GM23338 (cell line): ENCODE data around the gene AP4M1. TPM values are rescaled to one million over a fixed set of nuclear protein-coding genes. Genes with fewer than 3 reads are reported as not detected.

Source experiments
- ATAC-seq: fragments of 200-7000 bp; cut with Tn5 transposase; 3 replicates; pipeline ENCODE4 v1.9.1; 2020
- DNase-seq: peaks from one replicate; pipeline ENCODE4 v3.0.0-alpha.2; 2015; ENCODE audit warnings: low spot score
- H2AFZ ChIP-seq: fragments of 200-600 bp; sonication (generic); 2 replicates; pipeline ENCODE4 v1.8.0; 2016; ENCODE audit warnings: antibody characterized with exemption, mild to moderate bottlenecking, moderate library complexity
- H3F3A ChIP-seq: fragments of 200-600 bp; sonication (generic); replicated peaks from 2 replicates; pipeline ENCODE4 v1.8.0; 2017; ENCODE audit warnings: antibody characterized with exemption, mixed run types, low read depth
- H3K27ac ChIP-seq: fragments of 200-600 bp; sonication (generic); 2 replicates; pipeline ENCODE4 v1.6.1; 2016; ENCODE audit warnings: low read depth
- H3K27me3 ChIP-seq: fragments of 200-600 bp; sonication (generic); 2 replicates; pipeline ENCODE4 v1.8.0; 2016; ENCODE audit warnings: mild to moderate bottlenecking, mixed run types, moderate library complexity; ENCODE audit not compliant: insufficient read depth
- H3K36me3 ChIP-seq: fragments of 200-600 bp; sonication (generic); 2 replicates; pipeline ENCODE4 v1.8.0; 2016; ENCODE audit warnings: mild to moderate bottlenecking; ENCODE audit not compliant: insufficient read depth
- H3K4me1 ChIP-seq: fragments of 200-600 bp; sonication (generic); 2 replicates; pipeline ENCODE4 v1.8.0; 2016; ENCODE audit warnings: mild to moderate bottlenecking, moderate library complexity; ENCODE audit not compliant: insufficient read depth
- H3K4me2 ChIP-seq: fragments of 200-600 bp; sonication (generic); 2 replicates; pipeline ENCODE4 v1.7.1; 2017; ENCODE audit warnings: mixed run types
- H3K4me3 ChIP-seq: fragments of 200-600 bp; sonication (generic); 2 replicates; pipeline ENCODE4 v1.6.1; 2016; ENCODE audit warnings: mixed run types
- H3K79me2 ChIP-seq: fragments of 200-600 bp; sonication (generic); replicated peaks from 2 replicates; pipeline ENCODE4 v1.8.0; 2017; ENCODE audit warnings: mild to moderate bottlenecking; ENCODE audit not compliant: insufficient read depth
- H3K9me2 ChIP-seq: fragments of 200-600 bp; sonication (generic); 2 replicates; pipeline ENCODE4 v1.8.0; 2017; ENCODE audit not compliant: insufficient read depth
- H4K20me1 ChIP-seq: fragments of 200-600 bp; sonication (generic); replicated peaks from 2 replicates; pipeline ENCODE4 v1.8.0; 2017; ENCODE audit warnings: mild to moderate bottlenecking; ENCODE audit not compliant: insufficient read depth
- H3K27ac Mint-ChIP-seq: 2 replicates; pipeline ENCODE4 v1.8.0; 2020; ENCODE audit warnings: inconsistent platforms, mild to moderate bottlenecking, moderate library complexity, mixed read lengths
- H3K27me3 Mint-ChIP-seq: 3 replicates; pipeline ENCODE4 v1.8.0; 2022; ENCODE audit warnings: low read depth, mild to moderate bottlenecking, moderate library complexity, mixed read lengths, inconsistent platforms; ENCODE audit not compliant: insufficient read depth, poor library complexity
- H3K36me3 Mint-ChIP-seq: 3 replicates; pipeline ENCODE4 v1.8.0; 2021; ENCODE audit warnings: low read depth, mild to moderate bottlenecking, inconsistent platforms, moderate library complexity, mixed read lengths
- H3K4me1 Mint-ChIP-seq: 3 replicates; pipeline ENCODE4 v1.8.0; 2020; ENCODE audit warnings: mild to moderate bottlenecking, inconsistent platforms, mixed read lengths
- H3K4me3 Mint-ChIP-seq: 3 replicates; pipeline ENCODE4 v1.8.0; 2021; ENCODE audit warnings: moderate library complexity, mild to moderate bottlenecking, inconsistent platforms, mixed read lengths
- H3K9me3 Mint-ChIP-seq: 3 replicates; pipeline ENCODE4 v1.8.0; 2020; ENCODE audit warnings: moderate library complexity, mild to moderate bottlenecking, inconsistent platforms, mixed read lengths
- CREB1 ChIP-seq: fragments of 250-450 bp; sonication (Bioruptor Pico); IDR thresholded peaks from 2 replicates; pipeline ENCODE4 v1.5.0; 2020; ENCODE audit warnings: low read depth, mild to moderate bottlenecking, moderate library complexity
- EZH2phosphoT487 ChIP-seq: fragments of 200-600 bp; sonication (generic); IDR thresholded peaks from one replicate; pipeline ENCODE4 v1.8.1; 2018; ENCODE audit warnings: antibody characterized with exemption; ENCODE audit not compliant: unreplicated experiment
- JUNB ChIP-seq: IDR thresholded peaks from one replicate; pipeline ENCODE4 v1.6.1; 2016; ENCODE audit warnings: antibody characterized with exemption; ENCODE audit not compliant: unreplicated experiment
- STAT1 ChIP-seq: IDR thresholded peaks from one replicate; pipeline ENCODE4 v1.6.1; 2016; ENCODE audit warnings: antibody characterized with exemption; ENCODE audit not compliant: unreplicated experiment
- ZNF114 ChIP-seq: fragments of 250-450 bp; sonication (Bioruptor Pico); IDR thresholded peaks from 2 replicates; pipeline ENCODE4 v1.5.0; 2020; ENCODE audit warnings: mild to moderate bottlenecking, moderate library complexity
- ZNF331 ChIP-seq: fragments of 250-450 bp; sonication (Bioruptor Pico); IDR thresholded peaks from 2 replicates; pipeline ENCODE4 v1.5.0; 2020; ENCODE audit warnings: low read depth, mild to moderate bottlenecking, moderate library complexity
- polyA plus RNA-seq: library from polyadenylated mRNA; unstranded; fragments of >200 nt; fragmentation: Nextera tagmentation; extraction: Ambion mirVana; gene quantifications from 2 replicates; pipeline ENCODE4 v1.2.1, GENCODE V29; 2016
- total RNA-seq: library from RNA; depleted of rRNA; stranded (reverse); fragments of >200 nt; shearing (Covaris generic); gene quantifications from 2 replicates; pipeline ENCODE4 v1.2.3, GENCODE V29; 2014
- TF ChIP-seq, protein P1 (sequence below), 2 experiments: fragments of 200-600 bp in 1 of 2; sonication (generic) in 1 of 2; conservative IDR thresholded peaks; 2 replicates each; pipeline versions ENCODE4 v1.5.1 to v1.6.1; 2016 to 2017; ENCODE audit warnings: antibody characterized with exemption in 2 of 2, low read depth in 2 of 2, mild to moderate bottlenecking in 2 of 2, moderate library complexity in 1 of 2
- TF ChIP-seq, protein P2 (sequence below): fragments of 250-450 bp; sonication (Bioruptor Pico); IDR thresholded peaks from 2 replicates; pipeline ENCODE4 v1.5.0; 2020; ENCODE audit warnings: mild to moderate bottlenecking, moderate library complexity

Gene AP4M1
- total and polyA plus RNA-seq, 2 experiments from 2014 or later: 9.5 to 13.3 TPM

- TF ChIP-seq, protein P1, sequence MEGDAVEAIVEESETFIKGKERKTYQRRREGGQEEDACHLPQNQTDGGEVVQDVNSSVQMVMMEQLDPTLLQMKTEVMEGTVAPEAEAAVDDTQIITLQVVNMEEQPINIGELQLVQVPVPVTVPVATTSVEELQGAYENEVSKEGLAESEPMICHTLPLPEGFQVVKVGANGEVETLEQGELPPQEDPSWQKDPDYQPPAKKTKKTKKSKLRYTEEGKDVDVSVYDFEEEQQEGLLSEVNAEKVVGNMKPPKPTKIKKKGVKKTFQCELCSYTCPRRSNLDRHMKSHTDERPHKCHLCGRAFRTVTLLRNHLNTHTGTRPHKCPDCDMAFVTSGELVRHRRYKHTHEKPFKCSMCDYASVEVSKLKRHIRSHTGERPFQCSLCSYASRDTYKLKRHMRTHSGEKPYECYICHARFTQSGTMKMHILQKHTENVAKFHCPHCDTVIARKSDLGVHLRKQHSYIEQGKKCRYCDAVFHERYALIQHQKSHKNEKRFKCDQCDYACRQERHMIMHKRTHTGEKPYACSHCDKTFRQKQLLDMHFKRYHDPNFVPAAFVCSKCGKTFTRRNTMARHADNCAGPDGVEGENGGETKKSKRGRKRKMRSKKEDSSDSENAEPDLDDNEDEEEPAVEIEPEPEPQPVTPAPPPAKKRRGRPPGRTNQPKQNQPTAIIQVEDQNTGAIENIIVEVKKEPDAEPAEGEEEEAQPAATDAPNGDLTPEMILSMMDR (conservative IDR thresholded peaks at IDR 0.05; ENCODE audit: low read depth in 2 of 2): peak in 1 of 2 experiments; percentile 23; a peak in 2 of 4 replicates
- TF ChIP-seq CREB1 (CRISPR knock-in tag): peak; percentile 76
- TF ChIP-seq ZNF331 (CRISPR knock-in tag): no peak
- TF ChIP-seq ZNF114 (CRISPR knock-in tag): no peak
Observed at GRCh38 chr7:100148559-100149328, 47.3 kb downstream of the AP4M1 start, which contains the start of gene LAMTOR4 (continued).

GRCh38 chr7:100152404-100152803 lies 51.0 kb downstream of the AP4M1 start:
- H3K9me3 Mint-ChIP-seq: no peaks in the 10 kb centered on the region
- Histone ChIP-seq H2AFZ (no peak overlapping the region), H3F3A (peaks cover 34% of the 10 kb centered on the region), H3K79me2 (peaks cover 29% of the 10 kb centered on the region), H4K20me1 (peaks cover 11% of the 10 kb centered on the region), H3K27ac (peak overlapping the region; percentile 48; the same call in 1 of the 2 replicates), H3K27me3 (no peaks in the 10 kb centered on the region), H3K4me2 (no peak overlapping the region), H3K36me3 (no peaks in the 10 kb centered on the region), H3K4me3 (no peak overlapping the region), H3K4me1 (peaks cover 22% of the 10 kb centered on the region), H3K9me2 (no peaks in the 10 kb centered on the region)
- no peak overlapping the region for H3K27ac Mint-ChIP-seq
- TF ChIP-seq, protein P1 (conservative IDR thresholded peaks at IDR 0.05; ENCODE audit: low read depth in 2 of 2): no peak
- TF ChIP-seq ZNF331 (CRISPR knock-in tag): no peak
- TF ChIP-seq, protein P2, sequence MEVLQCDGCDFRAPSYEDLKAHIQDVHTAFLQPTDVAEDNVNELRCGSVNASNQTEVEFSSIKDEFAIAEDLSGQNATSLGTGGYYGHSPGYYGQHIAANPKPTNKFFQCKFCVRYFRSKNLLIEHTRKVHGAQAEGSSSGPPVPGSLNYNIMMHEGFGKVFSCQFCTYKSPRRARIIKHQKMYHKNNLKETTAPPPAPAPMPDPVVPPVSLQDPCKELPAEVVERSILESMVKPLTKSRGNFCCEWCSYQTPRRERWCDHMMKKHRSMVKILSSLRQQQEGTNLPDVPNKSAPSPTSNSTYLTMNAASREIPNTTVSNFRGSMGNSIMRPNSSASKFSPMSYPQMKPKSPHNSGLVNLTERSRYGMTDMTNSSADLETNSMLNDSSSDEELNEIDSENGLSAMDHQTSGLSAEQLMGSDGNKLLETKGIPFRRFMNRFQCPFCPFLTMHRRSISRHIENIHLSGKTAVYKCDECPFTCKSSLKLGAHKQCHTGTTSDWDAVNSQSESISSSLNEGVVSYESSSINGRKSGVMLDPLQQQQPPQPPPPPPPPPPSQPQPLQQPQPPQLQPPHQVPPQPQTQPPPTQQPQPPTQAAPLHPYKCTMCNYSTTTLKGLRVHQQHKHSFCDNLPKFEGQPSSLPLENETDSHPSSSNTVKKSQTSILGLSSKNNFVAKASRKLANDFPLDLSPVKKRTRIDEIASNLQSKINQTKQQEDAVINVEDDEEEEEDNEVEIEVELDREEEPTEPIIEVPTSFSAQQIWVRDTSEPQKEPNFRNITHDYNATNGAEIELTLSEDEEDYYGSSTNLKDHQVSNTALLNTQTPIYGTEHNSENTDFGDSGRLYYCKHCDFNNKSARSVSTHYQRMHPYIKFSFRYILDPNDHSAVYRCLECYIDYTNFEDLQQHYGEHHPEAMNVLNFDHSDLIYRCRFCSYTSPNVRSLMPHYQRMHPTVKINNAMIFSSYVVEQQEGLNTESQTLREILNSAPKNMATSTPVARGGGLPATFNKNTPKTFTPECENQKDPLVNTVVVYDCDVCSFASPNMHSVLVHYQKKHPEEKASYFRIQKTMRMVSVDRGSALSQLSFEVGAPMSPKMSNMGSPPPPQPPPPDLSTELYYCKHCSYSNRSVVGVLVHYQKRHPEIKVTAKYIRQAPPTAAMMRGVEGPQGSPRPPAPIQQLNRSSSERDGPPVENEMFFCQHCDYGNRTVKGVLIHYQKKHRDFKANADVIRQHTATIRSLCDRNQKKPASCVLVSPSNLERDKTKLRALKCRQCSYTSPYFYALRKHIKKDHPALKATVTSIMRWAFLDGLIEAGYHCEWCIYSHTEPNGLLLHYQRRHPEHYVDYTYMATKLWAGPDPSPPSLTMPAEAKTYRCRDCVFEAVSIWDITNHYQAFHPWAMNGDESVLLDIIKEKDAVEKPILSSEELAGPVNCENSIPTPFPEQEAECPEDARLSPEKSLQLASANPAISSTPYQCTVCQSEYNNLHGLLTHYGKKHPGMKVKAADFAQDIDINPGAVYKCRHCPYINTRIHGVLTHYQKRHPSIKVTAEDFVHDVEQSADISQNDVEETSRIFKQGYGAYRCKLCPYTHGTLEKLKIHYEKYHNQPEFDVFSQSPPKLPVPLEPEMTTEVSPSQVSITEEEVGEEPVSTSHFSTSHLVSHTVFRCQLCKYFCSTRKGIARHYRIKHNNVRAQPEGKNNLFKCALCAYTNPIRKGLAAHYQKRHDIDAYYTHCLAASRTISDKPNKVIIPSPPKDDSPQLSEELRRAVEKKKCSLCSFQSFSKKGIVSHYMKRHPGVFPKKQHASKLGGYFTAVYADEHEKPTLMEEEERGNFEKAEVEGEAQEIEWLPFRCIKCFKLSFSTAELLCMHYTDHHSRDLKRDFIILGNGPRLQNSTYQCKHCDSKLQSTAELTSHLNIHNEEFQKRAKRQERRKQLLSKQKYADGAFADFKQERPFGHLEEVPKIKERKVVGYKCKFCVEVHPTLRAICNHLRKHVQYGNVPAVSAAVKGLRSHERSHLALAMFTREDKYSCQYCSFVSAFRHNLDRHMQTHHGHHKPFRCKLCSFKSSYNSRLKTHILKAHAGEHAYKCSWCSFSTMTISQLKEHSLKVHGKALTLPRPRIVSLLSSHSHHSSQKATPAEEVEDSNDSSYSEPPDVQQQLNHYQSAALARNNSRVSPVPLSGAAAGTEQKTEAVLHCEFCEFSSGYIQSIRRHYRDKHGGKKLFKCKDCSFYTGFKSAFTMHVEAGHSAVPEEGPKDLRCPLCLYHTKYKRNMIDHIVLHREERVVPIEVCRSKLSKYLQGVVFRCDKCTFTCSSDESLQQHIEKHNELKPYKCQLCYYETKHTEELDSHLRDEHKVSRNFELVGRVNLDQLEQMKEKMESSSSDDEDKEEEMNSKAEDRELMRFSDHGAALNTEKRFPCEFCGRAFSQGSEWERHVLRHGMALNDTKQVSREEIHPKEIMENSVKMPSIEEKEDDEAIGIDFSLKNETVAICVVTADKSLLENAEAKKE (CRISPR knock-in tag): no peak
- TF ChIP-seq EZH2phosphoT487: no peak
- no peak for TF ChIP-seq CREB1 (CRISPR knock-in tag)
- no peak for TF ChIP-seq STAT1
- no peak for TF ChIP-seq ZNF114 (CRISPR knock-in tag)
- no peak for TF ChIP-seq JUNB
- DNase-seq (no peak), ATAC-seq (no peak)
- peaks cover 61% of the 10 kb centered on the region for H3K36me3 Mint-ChIP-seq
- H3K27me3 Mint-ChIP-seq: peaks cover 16% of the 10 kb centered on the region
- peaks cover 29% of the 10 kb centered on the region for H3K4me1 Mint-ChIP-seq
- no peak overlapping the region; the same call in 2 of the 3 replicates for H3K4me3 Mint-ChIP-seq
